NCI-H2227 (cell line): Measurements from ENCODE around the gene TEX261.

Experiments
- DNase-seq: peaks from one replicate; lab custom pipeline; 2025; ENCODE audit not compliant: unreplicated experiment; lab: John Stamatoyannopoulos, UW

TEX261 gene

DNA sequence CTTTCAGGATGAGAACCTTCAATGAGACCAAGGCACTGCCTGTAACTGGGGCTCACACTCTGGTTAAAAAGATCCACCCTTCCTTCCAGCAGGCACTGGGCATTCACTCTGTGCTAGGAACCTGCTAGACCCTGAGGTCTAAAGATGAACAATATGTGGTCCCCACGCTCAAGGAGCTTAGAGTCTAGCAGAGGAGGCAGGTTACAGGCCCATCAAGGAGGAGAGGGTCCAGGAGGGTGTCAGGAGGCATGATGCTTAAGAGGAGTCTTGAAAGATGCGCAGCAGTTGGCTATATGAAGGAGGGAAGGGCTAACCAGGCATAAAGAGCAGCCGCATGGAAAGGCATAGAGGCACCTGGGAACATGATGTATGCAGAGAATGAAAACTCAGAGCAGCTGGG, 11.7 kb downstream of the TEX261 start:
- no peak for DNase-seq

DNA sequence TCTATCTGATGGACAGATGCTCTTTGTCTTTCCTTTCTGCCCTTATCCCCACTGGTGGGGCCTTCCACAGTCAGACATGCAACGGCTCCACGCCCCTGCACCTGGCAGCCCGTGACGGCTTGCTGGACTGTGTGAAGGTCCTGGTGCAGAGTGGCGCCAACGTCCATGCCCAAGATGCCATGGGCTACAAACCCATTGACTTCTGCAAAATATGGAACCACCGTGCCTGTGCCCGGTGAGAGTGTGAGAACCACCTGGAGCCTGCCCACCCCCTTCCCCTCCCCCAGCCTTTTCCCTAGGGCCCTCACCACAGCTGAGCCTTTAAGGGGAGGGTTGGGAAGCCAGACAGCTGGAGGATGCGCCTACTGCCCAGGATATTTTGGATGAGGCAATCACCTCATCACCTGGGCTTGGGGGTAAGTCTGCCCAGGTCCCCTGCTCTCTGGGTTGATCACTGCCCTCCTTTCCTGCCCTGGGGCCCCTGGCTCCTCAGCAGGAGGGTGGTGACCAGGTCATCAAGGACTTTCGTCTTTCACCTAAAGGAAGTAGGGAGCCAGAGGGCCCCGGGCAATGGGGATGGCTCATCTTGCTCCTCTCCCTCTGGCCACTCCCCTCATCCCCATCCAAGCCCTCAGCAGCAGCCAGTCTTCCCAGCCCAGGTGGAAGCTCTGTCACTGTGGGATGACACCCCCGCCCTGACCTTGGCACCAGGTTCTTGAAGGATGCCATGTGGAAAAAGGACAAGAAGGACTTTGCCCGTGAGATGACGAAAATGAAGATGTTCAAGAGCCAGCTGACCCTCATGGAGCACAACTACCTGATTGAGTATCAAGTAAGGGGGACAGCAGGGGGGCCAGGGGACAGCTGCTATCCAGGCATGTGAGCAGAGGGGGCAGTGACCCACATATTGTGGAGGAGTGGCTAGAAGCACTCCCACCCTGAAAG, 12.5 kb downstream of the TEX261 start:
- DNase-seq, result no peak

DNA sequence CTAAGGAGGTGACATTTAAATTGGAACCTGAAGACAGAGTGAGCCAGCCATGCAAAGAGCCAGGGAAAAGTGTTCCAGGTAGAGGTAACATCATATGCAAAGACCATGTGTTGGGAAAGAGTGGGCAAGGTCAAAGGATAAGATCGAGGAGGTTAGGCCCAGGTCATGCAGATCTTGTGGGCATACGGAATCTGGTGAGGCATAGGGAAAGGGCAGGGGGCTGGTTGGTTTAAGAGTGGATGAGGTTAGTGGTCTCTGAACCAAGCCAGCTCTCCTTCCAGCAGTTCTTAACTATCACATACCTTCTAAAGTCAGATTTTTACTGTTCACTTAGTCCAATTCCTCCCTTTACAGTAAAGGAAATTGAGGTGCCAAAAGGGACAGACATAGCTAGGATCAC, 13.3 kb downstream of the TEX261 start:
- DNase-seq, result no peak

DNA sequence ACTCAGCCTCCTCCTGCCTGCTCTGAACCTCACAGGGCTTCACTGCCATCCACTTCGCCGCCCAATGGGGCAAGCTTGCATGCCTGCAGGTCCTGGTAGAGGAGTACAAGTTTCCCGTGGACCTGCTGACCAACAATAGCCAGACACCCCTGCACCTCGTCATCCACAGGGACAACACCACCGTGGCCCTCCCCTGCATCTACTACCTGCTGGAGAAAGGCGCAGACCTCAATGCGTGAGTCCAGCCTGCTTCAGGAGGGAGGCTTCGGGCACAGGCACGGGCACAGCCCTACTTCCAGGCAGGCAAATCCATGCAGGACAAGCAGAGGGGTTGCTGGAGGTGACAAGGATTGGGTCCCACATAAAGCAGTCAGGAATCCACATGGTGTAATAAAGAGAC, 15.0 kb downstream of the TEX261 start:
- no peak for DNase-seq

DNA sequence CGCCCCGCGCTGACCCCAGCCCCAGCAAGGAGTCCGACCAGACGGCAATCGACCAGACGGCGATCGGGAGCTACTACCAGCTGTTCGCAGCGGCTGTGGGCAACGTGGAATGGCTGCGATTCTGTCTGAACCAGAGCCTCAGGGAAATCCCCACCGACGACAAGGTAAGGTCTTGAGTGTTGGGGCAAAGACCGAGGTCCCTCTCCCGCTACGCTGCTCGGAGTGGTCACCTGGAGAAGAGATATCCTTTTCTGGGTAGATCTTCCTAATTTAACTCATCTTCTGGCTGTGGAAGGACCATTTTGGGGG, 15.5 kb downstream of the TEX261 start:
- DNase-seq, result no peak

DNA sequence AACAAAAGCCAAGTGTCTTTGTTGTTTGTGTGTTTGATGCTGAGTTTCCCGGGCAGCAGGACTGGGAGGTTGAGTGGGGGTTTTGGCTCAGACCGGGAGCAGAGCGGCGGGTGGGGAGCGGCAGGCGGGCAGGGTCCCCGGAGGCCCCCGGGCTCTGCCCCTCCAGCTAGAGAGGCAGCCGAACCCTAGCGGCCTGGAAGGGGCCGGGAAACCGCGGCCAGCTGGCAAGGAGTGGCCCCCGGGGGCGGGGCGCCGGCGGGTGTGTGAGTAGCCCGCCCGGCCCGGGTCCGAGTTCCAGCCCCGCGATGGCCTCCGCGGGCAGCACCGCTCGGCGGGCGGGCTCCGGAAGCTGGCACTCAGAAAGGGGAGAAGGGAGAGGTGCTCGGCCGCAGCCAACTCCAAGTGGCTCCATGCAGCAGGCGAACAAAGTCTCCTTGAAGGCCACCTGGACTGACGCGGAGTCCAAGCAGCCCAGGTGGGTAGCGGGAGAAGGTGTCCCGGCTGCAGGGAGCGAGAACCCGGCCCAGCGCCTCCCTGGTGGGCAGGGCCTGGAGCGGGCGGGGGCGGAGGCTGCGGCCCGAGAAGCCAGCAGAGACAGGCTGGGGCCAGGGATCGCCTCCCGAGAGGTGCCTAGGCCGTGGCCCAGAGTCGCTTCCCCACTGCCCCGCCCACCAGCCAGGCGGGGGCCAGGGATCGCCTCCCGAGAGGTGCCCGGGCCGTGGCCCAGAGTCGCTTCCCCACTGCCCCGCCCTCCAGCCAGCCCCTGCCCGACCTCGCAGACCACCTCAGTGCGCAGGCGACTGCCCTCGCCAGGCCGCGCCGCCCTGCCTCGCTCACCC, 16.1 kb downstream of the TEX261 start, which contains the start of gene ANKRD53:
Gene ANKRD53, plus strand, starts transcription at position 290 of the 839 bp plus-strand sequence. Its CDS starts 16 bp downstream, at position 306.
- peak; percentile 71 for DNase-seq

DNA sequence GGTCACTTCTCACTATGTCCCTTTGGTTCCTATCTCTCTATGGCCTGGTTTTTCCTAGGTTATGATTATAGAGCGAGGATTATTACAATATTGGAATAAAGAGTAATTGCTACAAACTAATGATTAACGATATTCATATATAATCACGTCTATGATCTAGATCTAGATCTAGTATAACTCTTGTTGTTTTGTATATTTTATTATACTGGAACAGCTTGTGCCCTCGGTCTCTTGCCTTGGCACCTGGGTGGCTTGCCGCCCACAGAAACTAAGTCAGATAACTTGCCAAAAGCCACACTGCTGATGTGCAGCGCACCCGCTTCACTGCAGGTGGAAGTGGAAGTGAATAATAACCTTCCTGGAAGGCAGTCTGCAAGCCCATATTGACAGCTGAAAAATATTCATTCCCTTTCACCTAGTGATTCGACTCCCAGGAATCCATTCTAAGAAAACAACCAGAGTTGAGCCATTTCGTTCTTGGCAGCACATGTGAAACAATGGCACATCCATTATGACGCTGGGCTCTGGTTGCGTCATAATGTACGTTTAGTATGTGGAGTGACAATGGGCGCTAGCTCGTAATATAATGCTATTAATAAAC, 17.0 kb downstream of the TEX261 start:
- DNase-seq, result peak; percentile 75

DNA sequence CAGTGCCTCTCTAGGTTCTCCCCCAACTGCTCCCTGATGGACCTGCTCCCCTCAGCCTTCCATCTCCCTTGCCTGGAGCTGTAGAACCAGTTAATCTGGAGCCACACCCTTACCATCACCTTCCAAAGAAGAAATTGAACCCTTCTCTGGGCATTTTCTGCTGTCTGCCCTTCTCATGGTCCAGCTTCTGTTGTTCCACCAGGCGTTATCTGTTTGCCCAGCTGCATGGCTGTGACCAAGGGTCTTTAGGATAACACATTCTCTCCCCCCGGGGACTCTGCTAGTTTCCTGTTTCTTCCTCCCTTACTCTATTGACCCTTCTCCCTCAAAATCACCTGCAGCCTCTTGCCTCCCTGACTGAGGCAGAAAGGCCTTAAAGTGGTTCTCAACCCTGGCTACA, 19.4 kb downstream of the TEX261 start:
- no peak for DNase-seq

DNA sequence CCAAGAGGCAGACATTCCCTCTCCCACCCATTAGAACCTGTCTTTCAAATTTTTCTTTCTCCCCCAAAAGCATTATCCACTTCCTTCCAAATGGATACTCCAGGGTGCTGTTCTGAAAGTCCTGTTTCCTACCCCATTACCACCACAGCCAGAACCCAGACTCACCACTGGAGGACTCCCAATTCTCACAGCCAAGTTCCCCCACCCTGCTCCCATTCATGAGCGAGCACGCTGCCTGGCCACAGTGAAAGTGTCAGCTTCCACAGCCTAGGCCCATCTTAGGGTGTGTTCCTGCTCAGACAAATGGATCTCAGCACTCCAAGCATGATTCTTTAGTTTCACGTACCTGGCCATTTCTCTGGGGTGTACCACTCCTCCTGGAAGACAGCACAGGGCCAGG, 20.1 kb downstream of the TEX261 start:
- no peak for DNase-seq

DNA sequence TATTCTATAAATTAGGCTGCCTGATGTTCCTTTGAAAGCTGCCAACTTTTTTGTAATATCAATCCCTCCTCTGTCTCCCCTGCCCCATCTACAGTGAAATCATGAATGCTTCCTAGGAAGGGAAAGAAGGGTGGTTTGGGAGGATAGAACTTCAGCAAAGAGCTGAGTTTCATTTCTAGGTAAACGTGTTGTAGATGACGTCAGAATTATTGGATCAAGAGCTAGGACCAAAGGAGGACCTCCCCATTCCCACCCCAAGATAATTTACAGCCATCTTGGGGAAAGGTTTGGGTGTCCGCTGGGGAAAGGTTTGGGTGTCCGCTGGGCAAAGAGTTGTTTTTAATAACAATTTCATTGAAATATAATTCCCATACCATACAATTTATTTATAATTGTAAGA, 27.5 kb downstream of the TEX261 start:
- DNase-seq, result no peak

DNA sequence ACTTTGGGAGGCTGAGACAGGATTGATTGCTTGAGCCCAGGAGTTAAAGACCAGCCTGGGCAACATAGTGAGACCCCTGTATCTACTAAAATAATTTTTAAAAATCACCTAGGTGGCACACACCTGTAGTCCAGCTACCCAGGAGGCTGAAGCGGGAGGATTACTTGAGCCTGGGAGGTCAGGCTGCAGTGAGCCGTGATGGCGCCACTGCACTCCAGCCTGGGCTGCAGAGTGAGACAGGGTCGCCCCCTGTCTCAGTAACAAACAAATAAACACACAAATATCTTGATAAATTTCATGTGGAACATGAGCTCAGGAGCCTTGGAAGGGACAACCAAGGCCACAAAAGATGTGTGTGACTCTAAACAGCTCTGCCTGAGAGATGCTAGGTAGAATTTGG, 28.0 kb downstream of the TEX261 start:
- DNase-seq, result no peak

DNA sequence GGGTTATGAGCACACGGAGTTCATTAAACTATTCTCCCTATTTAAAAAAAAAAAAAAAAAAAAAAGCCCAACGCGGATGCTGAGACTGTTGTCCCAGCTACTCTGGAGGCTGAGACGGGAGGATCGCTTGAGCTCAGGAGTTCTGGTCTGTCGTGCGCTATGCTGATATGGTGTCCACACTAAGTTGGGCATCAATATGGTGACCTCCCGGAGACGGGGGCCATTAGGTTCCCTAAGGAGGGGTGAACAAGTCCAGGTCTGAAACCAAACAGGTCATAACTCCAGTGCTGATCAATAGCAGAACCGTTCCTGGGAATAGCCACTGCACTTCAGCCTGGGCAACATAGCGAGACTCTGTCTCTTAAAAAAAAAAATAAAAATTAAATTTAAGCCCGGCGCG, 29.2 kb downstream of the TEX261 start:
- DNase-seq, result no peak

DNA sequence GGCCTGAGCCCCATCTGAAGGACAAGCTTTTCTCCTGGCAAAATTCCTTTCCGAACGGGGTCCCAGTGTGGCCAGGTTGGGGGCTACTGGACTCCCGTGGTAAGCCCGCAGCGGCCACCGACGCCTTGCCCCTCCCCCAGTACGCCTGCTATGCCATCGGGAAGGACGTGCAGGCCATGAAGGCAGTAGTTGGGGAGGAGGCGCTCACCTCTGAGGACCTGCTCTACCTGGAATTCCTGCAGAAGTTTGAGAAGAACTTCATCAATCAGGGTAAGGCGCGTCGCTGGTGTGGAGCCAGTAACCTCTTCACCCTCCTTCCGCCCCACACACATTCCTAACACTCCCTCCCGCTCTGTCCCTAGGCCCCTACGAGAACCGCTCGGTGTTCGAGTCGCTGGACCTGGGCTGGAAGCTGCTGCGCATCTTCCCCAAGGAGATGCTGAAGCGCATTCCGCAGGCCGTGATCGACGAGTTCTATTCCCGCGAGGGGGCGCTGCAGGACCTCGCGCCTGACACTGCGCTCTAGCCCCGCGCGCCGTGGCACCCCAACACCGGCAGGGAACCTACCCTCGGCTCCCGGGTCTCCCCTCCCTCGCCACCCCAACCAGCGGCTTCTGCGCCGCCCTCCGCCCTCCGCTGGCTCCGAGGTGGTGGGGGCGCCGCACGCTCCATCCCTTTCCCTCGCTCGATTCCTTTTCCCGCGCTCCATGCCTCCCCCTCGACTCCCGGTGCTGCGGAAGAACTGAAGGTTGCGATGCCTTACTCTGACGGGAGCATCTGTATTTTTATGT, 29.9 kb downstream of the TEX261 start:
- no peak for DNase-seq

DNA sequence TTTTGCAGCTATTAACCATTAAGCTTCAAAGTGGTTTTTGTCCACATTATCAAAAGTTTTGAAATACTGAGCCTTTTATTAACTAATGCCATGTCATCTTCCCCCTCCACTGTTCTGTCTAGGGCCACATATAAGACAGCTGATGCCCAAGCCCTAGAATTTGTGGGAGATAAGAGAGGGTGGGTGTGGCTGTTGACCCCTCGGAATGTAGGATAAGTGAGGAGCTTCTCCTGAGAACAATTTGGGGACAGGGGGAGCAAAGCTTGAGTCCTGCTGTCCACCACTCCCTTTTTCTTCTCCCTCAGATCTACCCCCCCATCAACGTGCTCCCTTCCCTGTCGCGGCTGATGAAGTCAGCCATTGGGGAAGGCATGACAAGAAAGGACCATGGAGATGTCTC, 30.5 kb downstream of the TEX261 start:
- no peak for DNase-seq

DNA sequence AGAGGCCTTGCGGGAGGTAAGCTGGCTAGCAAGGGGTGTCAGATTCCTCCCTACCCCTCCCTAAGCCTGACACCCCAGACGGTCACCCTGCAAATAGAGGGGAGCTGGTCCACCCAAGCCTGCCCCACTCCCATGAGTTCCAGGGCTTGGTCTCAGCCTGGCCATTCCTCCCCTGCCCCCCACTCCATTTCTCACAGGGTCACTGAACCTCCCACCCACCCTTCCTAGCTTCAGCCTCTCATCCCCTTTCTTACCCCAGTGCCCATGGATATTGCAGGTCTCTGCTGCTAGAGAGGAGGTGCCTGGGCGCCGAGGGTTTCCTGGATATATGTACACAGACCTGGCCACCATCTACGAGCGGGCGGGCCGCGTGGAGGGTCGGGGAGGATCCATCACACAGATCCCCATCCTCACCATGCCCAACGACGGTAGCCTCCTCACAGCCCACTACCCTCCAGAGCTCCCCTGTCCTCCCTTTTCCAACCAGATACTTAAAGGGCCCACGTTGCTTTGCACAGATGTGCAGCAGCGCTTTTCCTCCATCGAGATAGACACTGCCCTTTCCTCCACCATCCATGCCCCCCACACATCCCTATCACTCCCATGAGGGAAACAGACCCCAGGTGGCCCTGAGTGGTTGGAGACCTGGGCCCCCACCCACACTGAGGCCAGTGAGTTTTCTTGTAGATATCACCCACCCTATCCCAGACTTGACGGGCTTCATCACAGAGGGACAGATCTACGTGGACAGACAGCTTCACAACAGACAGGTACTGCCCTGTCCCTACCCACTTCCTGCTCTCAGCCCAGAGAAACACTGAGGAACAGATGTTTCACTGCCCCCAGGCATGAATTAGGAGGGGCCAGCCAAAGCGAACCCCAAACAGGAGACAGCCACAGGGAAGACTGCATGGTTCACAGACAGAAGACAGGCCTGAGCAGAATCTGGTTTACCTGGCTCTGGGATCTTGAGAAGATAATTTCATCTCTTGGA, 31.5 kb downstream of the TEX261 start:
- DNase-seq, result no peak

DNA sequence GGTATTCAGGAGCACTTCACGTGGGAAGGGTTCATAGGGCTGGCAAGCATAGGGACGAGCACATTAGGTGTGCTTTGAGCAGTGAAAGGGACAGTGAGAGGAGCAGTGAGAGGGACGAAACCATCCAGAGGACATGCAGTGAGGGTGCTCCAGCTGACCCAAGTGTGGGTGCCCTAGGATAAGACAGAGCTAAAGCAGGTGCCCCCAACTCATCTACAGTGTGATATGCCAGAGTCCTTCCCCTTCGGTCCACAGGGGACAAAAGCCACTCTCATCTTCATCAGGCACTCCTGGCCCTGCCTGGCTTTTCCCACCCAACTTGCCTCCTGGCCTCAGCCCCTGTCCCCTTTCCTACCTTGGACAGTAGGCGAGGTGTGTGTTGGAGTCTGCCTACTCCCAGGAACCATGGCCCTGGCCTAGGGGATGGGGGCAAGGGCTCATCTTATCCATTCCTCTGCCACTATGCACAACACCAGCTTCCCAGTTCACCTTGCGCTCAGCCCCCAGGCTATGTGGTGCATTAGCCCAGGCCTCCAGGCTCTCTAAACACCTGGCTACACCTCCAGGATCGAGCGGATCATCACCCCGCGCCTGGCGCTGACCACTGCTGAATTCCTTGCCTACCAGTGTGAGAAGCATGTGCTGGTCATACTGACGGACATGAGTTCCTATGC, 32.3 kb downstream of the TEX261 start:
- DNase-seq, result no peak

DNA sequence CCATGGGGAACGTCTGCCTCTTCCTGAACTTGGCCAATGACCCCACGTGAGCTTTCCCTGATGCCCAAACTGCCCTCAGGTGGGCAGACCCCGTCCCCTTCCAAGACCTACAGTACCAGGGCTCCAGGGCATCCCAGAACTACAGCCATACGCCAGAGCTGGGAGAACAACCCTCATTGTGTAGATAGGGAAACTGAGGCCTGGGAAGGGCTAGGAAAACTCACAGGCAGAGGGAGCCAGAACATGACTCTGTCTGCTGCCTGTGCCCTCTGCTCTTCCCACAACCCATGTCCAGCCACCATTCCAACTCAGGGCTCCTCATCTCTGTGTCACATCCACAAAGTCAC, 33.1 kb downstream of the TEX261 start:
- DNase-seq, result no peak

DNA sequence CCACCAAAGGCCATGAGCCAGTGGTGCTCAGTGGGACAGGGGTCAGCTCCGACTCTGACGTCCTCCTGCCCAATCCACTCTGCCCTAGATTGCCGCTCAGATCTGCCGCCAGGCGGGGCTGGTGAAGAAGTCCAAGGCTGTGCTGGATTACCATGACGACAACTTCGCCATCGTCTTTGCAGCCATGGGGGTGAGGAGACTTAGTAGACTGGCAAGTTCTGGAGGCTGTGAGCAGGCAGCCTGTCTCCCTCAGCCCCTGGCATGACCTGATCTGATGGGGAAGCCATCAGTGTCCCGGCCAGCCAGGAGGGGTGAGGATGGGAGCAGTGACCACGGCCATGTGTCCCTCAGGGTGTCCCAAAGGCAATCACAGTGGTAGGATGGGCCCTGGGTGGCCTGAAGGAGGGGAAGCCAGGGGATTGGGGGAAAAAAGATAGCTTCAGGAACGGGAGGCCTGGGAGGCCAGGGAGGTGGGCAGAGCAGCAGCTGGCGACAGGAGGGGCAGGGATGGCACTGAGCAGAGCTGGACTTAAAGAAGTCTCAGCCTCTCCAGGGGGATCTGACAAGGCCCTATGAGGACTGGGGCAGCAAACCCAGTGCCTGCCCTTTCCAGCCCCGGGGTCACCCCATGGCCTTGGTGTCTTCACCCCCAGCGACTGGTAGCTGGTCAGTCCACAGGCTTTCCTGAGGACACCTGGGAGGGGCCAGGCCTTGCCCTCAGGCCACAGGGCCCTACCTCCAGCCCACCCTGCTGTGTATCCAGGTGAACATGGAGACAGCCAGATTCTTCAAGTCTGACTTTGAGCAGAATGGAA, 33.6 kb downstream of the TEX261 start:
- DNase-seq, result no peak
